Measurements from ENCODE around the gene CLASP1.
"Not testable (repeated sequence)": the region's sequence is repeated elsewhere in the genome, so short reads cannot be mapped to it uniquely, and the experiment has no call there.

Gene CLASP1

DNA sequence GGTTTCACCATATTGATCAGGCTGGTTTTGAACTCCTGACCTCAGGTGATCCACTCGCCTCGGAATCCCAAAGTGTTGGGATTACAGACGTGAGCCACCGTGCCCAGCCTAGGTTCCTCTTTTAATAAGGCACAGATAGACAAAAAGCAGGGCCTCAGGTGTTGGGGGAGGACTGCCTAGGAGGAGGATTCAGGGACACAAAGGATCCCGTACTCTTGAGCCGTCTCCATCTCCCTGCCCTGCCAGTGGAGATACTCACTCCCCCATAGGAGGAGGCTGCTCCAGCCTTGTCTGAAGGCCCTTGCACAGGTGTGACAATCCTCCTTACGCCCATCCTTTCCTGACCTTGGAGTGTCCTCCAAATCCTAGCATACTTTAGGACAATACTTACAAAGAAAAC is 332.3 kb downstream of the CLASP1 start:
- no peak for DNase-seq (ENCODE audit: low spot score)

DNA sequence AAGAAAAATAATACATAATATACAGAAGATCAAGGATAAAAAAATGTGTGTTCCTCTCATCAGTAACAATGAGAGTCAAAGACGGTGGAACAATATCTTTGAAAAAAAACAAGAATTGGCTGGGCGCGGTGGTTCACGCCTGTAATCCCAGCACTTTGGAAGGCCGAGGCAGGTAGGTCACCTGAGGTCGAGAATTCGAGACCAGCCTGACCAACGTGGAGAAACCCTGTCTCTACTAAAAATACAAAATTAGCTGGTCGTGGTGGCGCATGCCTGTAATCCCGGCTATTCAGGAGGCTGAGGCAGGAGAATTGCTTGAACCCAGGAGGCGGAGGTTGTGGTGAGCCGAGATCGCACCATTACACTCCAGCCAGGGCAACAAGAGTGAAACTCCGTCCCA is 335.6 kb downstream of the CLASP1 start:
- not testable (repeated sequence) for DNase-seq (ENCODE audit: low spot score)

DNA sequence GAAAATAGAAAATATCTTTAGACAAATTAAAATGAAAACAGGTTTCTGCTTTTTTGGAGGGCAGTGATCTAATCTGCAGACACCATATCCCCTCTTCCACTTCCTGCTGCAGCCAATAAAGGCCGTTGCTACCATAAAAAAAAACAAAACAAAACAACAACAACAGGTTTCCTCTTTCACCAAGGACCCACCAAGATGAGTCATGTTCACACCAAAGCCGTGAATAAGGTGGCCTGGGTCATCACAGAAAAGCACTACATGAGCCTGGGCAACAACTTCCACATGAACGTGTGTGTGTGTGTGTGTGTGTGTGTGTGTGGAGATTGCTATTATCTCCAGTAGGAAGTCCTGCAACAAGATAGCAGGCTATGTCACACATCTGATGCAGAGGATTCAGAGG is 339.5 kb downstream of the CLASP1 start:
- DNase-seq (ENCODE audit: low spot score), result no peak

DNA sequence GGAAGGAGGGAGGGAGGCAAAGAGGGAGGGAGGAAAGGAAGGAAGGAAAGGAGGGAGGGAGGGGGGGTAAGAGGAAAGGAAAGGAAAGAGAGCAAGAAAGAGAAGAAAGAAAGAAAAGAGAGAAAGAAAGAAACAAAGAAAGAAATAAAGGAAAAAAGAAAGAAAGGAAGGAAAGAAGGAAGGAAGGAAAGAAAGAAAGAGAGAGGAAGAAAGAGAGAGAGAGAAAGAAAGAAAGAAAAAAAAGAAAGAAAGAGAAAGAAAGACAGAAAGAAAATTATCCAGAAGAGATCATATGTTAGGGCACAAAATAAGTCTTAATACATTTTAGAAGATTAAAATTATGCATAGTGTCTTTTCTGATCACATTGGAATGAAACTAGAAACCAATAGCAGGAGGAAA is 339.9 kb downstream of the CLASP1 start:
- no peak for DNase-seq (ENCODE audit: low spot score)

DNA sequence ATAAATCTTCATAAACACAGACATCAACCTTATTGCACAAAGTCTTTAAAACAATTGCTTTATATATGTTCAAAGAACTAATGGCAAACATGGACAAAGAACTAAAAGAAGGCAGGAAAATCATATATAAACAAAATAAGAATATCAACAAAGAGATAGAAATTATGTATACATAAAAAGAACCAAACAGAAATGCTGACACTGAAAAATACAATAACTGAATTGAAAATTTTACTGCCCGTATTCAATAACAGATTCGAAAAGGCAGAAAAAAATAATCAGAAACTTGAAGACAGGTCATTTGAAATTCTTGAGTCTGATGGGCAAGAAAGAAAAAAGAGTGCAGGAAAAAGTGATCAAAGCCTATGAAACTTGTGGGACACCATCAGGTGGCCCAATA is 342.2 kb downstream of the CLASP1 start:
- DNase-seq (ENCODE audit: low spot score), result no peak

DNA sequence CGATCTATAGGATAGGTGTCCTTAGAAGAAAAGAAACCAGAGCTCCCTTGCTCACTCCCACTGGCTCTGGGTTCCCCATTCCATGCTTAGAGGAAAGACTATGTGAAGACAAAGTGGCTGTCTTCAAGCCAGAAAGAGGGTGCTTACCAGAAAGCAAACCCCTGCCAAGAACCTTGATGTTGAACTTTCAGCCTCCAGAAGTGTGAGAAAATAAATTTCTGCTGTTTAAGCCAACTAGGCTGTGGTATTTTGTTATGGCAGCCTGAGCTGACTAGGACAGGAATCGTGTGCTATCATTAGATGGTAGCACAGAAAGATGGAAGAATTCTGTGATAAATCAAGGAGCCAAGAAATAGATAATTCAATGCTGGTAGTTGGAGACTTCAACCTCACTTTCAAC is 344.3 kb downstream of the CLASP1 start:
- no peak for DNase-seq (ENCODE audit: low spot score)

DNA sequence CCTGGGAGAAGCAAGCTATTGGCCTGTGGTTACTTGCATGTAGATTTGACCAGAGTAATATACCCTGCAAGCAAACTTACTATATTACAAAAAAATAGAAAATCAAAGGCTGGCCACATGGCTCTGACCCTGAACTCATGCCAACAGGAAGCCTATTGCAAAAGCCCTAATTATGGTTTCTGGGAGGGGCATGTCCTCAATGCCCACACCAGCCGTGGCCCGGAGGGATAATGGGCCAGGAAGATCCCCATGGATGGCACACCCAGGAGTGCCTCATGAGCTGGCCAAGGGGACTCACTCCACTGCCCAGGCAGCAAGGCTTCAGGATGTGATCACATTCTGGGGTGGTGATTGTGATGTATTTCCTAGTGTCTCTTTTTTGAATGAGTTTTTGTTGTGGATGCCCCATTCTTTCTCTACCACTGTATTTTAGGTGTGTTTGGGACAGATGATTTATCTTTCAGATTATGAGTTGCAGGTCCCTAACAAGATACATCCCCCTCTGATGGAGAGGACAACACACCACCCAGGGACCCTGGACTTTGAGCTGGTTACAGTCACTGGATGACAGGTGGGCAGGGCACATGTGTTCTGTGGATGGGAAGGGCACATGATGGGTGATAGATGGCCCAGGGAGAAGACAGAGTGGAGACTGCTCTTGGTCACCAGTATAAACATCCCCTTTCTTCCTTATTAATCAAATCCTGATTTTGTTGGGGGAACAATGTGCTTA is 345.6 kb downstream of the CLASP1 start:
- DNase-seq (ENCODE audit: low spot score), result no peak

DNA sequence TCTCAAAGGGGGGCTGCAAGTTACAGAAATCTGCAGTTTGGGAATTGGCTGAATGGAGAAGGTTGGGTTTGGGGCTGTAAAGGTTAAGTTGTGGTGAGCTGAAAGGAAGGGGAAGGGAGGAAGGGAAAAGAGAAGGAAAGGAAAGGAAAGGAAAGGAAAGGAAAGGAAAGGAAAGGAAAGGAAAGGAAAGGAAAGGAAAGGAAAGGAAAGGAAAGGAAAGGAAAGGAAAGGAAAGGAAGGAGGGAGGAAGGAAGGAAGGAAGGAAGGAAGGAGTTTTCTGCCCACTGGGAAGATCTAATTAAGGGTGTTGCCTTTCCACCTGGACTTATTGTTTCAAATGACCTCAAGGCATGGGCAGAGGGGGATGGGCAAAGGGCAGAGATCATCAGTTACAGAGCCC is 348.1 kb downstream of the CLASP1 start:
- not testable (repeated sequence) for DNase-seq (ENCODE audit: low spot score)

DNA sequence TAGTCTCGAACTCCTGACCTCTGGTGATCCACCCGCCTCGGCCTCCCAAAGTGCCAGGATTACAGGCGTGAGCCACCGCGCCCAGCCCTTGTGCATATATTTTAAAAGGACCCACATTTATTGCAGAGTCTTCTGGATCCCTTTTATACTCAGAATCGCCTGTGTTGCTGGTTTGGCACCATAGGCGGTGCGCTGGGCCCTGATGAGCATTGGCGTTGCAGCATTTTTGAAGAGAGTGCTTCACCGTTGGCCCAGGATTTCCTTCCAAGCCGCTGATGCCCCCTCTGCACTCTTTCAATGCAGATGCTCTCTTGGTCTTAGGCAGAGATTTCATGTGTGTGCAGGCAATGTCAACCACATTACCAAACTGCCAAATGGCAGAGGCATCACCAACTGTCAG is 350.8 kb downstream of the CLASP1 start:
- DNase-seq (ENCODE audit: low spot score), result no peak

DNA sequence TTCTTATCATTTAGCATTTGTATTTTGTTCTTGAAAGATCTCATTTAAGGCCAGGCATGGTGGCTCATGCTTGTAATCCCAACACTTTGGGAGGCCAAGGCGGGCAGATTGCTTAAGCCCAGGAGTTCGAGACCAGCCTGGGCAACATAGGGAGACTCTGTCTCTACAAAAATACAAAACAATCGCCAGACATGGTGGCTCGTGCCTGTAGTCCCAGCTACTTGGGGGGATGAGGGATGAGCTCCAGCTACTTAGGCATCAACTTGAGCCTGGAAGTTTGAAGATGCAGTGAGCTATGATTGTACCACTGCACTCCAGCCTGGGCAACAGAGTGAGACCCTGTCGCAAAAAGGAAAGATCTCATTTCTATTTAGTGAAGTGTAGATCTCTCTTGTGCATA is 351.4 kb downstream of the CLASP1 start:
- not testable (repeated sequence) for DNase-seq (ENCODE audit: low spot score)

DNA sequence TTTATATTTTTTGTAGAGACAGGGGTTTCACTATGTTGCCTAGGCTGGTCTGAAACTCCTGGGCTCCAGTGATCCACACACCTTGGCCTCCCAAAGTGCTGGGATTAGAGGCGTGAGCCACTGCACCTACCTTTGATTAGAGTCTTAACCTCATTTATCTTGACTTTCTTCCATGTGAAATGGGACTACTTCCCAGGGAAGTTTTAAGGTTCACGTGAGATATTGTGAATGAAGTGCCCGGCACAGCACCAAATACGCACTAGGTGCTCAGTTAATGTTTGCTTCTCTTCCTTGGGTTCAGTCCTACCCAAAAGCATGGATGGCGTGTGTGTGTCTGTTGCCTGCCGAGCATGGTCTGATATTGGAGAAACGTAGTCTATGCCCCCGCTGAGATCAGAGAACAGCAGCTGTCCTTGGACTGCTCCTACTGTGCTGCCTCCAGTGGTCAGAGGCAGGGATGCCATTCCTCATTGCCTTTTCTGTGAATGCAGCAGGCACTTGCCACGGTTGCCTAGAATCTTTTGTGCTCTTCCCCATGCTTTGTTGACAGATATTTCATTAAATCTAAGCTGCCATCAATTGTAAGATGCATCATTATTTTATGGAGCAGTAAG is 351.9 kb downstream of the CLASP1 start:
- no peak for DNase-seq (ENCODE audit: low spot score)

DNA sequence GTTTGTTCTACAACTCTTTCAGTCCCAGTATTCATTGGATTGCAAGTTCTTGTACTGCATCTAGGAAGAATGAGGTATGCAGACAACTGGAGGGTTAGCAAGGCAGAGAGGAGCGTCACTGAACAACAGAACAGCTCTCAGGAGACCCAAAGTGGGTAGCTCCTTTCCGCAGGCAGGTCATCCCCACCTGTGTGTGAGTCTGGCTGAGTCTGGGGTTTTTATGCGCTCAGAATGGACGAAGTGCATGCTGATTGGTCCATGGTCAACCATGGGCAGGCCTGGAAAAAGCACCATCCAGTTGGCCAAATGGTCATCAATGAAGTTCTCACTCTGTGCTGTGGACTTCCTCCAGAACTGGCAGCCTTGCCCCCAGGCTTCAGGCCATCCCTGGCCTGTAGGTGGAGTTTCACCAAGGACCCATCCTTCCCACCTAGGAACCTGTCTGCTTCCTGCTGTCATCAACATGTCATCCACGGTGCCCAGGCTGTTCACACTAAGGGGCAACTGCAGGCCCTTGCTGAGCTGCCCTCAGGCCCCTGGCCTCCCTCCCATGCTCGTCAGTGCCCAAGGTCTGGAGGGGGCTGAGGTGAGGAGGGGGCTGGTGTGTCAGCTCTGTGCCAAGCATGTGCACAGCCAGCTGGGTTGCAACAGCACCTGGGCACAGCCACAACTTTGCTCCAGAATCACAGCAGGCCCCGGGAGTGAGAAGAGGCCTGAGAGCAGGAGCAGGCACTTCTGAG is 353.2 kb downstream of the CLASP1 start:
- DNase-seq (ENCODE audit: low spot score), result no peak

DNA sequence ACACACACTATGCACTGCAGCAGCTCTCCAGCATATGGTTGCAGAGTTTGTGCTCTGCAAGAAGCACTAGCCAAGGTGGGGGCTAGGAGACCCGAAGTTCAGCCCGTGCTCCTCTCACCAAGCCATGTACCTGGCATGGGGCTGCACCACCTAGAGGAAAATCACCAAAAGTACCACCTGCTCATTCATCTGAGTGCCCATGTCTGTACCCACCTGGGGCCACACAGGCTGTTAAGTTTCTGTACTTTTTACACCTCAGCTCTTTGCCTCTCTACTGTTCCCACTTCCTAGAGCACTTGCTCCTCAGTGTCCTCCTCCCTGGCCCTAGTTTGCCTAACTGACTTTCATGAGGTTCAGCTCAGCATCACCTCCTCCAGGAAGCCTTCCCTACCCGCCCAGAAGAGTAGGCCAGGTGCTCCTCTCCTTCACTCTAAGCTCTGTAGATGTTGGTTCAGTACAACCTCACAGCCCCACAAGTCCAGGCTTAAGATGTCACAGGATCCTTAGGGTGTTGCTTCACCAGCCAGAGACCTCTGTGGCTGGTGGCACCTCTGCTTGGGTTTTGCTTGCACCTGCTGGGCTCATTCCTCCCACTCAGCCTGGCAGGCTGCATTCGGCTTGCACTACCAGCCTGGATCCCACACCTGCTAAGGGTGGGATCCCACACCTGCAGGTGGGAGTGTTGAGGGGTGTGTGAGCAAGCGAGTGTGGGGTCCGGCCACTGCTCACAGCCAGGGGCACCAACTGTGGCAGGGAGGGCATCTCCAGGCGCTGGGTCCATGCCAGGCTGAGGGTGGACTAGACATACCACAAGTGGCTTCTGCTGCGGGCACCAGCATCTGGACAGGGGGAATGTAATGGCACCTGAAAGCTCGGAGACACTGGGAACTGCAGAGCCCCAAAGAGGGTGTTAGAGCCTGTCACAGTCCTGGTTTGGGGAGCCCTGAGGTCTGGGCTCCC is 354.1 kb downstream of the CLASP1 start:
- DNase-seq (ENCODE audit: low spot score), result no peak

DNA sequence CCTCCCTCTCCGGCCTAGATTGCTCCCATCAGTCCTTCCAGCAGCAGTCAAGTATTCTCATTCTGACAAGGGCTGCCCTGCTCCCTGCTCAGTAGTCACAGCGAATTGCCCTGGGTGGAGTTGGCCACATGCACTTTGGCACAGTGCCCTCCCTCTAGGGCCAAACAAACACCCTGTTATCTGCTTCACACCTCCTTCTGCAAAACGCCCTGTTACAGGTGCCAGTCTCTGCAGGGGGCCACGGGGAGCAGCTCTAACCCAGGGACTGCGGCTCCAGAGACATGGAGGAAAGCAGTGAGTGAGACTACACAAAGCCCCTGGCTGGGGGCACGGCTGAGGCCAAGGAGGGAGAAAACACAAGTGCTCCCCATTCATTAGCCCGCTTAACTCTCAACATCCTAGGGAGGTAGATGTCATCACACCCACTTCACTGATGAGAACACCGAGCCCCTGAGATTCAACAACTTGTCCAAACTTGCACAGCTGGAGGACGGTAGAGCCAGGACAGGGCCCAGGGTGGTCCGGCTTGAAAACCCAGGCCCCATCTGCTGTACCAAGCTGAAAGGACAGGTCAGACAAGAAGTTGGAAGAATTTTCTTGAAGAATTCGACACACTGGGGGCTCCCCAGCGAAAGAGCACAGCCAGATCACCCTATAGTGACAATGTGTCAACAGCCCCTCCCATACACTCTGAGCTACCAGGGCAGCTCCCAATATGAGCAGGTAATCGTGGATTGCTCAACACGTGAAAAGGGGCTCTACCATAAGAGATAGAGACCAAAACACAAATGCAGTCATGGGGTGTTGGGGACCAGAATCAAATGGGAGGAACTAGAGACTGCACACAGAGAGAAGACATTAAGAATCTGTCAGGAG is 355.6 kb downstream of the CLASP1 start:
- DNase-seq (ENCODE audit: low spot score), result no peak

DNA sequence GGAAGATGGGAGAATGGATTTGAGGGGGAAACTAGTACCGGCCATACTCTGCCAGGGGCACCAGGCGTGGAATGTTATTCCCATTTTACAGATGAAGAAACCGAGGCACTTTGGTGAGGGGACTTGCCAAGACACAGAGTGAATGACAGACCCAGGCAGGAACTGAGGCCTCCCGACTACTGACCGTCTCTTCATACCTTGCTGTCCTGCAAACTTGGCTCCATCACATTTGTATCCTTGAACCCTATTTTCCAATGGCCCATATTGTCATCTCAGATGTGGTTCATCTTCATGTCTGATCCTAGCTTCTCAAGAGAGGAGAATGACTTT is 358.0 kb downstream of the CLASP1 start:
- DNase-seq (ENCODE audit: low spot score), result no peak

DNA sequence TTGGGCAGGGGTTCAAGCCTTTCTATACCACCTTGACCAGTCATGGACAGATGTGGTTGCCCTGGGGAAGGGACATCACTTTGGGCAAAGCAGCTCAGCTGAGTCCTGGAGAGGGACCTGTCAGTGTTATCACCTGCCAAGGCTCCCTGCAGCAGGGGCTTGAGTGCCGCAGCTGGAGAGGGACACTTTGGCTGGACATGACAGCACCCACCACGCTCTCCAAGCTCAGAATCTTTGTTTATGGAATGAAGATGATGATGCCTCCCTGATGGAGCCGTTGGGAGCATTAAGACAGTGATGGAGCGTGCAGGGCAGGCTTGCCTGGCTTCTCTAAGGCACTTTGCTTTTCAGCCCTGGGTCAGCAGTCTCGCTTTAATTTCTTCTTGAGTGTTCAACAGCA is 360.0 kb downstream of the CLASP1 start:
- DNase-seq (ENCODE audit: low spot score), result no peak

DNA sequence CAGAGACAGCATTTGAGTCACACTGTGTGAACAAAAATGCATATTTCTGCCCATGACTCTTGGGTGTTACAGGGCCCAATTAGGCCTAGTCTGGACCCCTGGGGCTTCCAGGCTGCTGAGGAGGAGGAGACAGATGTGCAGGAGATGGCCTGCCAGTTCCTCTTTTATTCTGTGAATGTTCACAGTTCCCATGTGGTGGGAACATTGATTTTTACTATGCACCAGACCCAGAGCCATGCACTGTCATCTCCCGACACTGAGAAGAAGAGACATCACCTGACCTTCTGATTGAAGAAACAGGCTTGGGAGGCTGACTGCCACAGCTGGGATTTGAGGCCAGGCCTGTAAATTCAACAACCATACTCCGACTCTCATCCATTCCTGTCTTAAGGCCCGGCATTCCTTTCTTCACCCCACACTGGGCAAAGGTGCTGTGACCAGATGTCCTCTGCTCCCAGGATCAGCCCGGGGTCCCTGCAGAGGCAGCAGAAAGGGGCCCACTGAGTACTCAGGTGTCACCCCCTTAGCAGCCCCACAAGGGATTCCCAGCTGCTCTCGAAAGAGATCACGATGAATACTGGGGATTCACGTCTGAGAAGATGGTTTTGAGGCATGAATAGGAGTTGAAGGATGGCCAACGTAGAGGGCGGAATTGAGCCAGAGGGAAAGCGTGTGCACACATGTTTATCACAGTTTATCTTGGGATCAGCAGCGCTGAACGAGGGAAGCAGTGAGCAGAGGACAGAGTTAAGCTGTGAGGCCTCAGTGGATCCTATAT is 360.6 kb downstream of the CLASP1 start:
- DNase-seq (ENCODE audit: low spot score), result no peak

DNA sequence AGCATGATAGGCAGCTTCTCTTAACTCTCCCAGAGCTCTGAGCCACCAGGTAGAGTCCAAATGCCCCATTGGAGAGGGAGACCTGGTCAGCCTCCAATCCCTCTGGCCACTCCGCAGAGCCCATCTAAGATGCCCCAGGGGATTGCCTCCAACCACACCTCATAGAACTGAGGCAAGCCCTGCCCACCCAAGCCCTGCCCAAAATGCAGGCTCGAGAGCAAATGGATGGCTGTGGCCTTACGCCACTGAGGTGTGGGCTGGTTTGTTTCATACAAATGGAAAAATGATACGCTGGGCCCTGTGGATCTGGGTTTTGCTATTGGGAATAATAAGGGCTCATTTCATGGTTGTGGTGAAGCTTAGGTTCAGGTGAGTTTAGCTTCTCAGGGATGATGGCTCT is 361.3 kb downstream of the CLASP1 start:
- DNase-seq (ENCODE audit: low spot score), result no peak

All from left forelimb (tissue), 1 donor.